Prostate gland (tissue), 2 donors: ENCODE results near the gene CRYBB1. TPM values are rescaled to one million over a fixed set of nuclear protein-coding genes. Genes with fewer than 3 reads are reported as not detected.

Experiments used
- DNase-seq: peaks from one replicate; pipeline ENCODE4 v3.0.0-alpha.2; 2019; ENCODE audit warnings: low spot score
- H3K27ac ChIP-seq, 2 donors: fragments of 200-600 bp; sonication (generic); 2 replicates each; pipeline ENCODE4 v1.5.1; 2017 to 2019
- H3K27me3 ChIP-seq: fragments of 200-600 bp; sonication (generic); replicated peaks from 2 replicates; pipeline ENCODE4 v1.5.1; 2019; ENCODE audit not compliant: insufficient read depth
- H3K36me3 ChIP-seq, 2 donors: fragments of 200-600 bp; sonication (generic); 1 replicate in 1 of 2; 2 replicates in 1 of 2; pipeline versions ENCODE4 v1.5.1 to v1.8.1; 2017 to 2019
- H3K4me1 ChIP-seq: fragments of 200-600 bp; sonication (generic); replicated peaks from 2 replicates; pipeline ENCODE4 v1.5.1; 2019
- H3K4me3 ChIP-seq, 2 donors: fragments of 200-600 bp; sonication (generic); 2 replicates each; pipeline ENCODE4 v1.5.1; 2017 to 2019
- H3K9me3 ChIP-seq: fragments of 200-600 bp; sonication (generic); 2 replicates; pipeline ENCODE4 v1.5.1; 2017
- POLR2A ChIP-seq: fragments of 450-650 bp; IDR thresholded peaks from one replicate; pipeline ENCODE4 v1.6.1; 2016; ENCODE audit warnings: antibody characterized with exemption, mild to moderate bottlenecking
- POLR2AphosphoS5 ChIP-seq: sonication (generic); formaldehyde crosslinking; IDR thresholded peaks from one replicate; pipeline ENCODE4 v1.6.1; 2017; ENCODE audit warnings: antibody characterized with exemption
- WGBS: methylation state at CpG from one replicate; pipeline ENCODE4 v1.1.5; 2018; 5-methylcytosine and 5-hydroxymethylcytosine counted together
- intact Hi-C: fragments of 100-400 bp; cut with DNase I; formaldehyde crosslinking; loops from one replicate; pipeline ENCODE4 v1.14.2; 2022
- total RNA-seq, 2 donors: library from RNA; depleted of rRNA; stranded (reverse); fragments of >200 nt; gene quantifications; one replicate each; pipeline ENCODE4 v1.1.0, GENCODE V29; 2016
- TF ChIP-seq, protein P1 (sequence below), 4 experiments: fragments of 200-600 bp in 2 of 4; fragments of 450-650 bp in 2 of 4; sonication (generic) in 2 of 4; IDR thresholded peaks; 1 replicate in 3 of 4; 2 replicates in 1 of 4; pipeline ENCODE4 v1.5.1; 2016 to 2019; ENCODE audit warnings: antibody characterized with exemption in 4 of 4, mild to moderate bottlenecking in 2 of 4, moderate library complexity in 2 of 4

CRYBB1 gene
- total RNA-seq, 2 donors from 2014 or later = 0.36 TPM; not detected in 1

DNA sequence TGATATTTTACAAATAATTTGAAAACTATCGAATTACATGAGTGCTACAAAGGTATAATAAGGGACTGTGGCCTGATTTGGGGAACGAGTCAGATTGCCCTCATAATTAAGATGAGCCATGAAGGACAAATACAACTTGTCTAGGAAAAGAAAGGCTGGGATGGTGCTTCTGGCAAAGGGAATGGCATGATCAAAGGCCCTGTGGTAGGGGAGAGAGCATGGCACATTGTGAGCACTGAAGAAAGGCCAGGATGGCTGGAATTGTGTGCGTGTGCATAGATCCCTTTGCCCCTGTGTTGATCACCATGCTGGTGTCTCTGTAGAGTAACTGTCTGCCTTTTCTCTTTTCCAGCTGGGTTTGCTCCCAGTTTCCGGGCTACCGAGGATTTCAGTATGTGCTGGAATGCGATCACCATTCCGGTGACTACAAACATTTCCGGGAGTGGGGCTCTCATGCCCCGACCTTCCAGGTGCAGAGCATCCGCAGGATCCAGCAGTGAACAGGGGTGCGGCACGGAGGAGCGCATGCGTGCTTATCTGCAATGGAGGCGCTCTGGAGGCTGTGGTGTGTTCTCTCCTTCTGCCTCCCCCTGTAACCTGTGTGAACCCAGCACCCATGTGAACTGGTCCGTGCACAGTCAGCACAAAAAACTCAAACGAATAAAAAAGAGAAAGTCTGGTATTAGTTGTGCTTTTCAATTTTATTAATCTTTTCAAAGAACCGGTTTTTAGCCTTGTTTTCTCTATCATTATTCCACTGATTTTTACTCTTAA, 12.3 kb upstream of the CRYBB1 start:
- TF ChIP-seq POLR2A (no peak), POLR2AphosphoS5 (no peak)
- TF ChIP-seq, protein P1, sequence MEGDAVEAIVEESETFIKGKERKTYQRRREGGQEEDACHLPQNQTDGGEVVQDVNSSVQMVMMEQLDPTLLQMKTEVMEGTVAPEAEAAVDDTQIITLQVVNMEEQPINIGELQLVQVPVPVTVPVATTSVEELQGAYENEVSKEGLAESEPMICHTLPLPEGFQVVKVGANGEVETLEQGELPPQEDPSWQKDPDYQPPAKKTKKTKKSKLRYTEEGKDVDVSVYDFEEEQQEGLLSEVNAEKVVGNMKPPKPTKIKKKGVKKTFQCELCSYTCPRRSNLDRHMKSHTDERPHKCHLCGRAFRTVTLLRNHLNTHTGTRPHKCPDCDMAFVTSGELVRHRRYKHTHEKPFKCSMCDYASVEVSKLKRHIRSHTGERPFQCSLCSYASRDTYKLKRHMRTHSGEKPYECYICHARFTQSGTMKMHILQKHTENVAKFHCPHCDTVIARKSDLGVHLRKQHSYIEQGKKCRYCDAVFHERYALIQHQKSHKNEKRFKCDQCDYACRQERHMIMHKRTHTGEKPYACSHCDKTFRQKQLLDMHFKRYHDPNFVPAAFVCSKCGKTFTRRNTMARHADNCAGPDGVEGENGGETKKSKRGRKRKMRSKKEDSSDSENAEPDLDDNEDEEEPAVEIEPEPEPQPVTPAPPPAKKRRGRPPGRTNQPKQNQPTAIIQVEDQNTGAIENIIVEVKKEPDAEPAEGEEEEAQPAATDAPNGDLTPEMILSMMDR (IDR thresholded peaks at IDR 0.05) = no peak
- Histone ChIP-seq H3K27me3 (no peaks in the 10 kb centered on the region), H3K27ac (peak overlapping the region in 1 of 2 donors; percentile 19), H3K4me1 (no peaks in the 10 kb centered on the region), H3K4me3 (no peak overlapping the region), H3K9me3 (no peaks in the 10 kb centered on the region), H3K36me3 (no peaks in the 10 kb centered on the region)
- intact Hi-C loops = no loop called here
- 92% methylated on average over 18 of the region's 18 CpGs for WGBS
- DNase-seq = no peak

DNA sequence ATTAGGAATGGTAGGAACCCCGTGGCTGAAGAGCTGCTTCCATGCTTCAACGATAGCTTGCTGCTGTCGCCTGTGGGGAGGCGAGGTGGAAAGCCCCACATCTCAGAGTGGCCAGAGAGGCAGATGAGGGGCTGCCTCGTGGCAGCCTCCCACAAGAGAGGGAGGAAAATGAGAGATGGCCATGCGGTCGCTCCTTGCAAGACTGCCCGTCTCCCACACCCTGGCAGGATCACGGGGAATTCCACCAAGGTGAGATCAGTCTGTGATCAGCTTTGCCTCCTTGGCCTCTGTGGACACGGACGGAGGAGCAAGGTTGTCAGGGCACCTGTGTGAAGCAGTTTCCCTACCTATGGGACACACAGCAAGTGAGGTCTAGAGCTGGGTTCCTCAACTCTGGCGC, 7.0 kb upstream of the CRYBB1 start:
- TF ChIP-seq POLR2AphosphoS5 (no peak), POLR2A (no peak)
- TF ChIP-seq, protein P1 (IDR thresholded peaks at IDR 0.05) = no peak
- intact Hi-C loops = no loop called here
- H3K4me3 ChIP-seq = no peak overlapping the region

DNA sequence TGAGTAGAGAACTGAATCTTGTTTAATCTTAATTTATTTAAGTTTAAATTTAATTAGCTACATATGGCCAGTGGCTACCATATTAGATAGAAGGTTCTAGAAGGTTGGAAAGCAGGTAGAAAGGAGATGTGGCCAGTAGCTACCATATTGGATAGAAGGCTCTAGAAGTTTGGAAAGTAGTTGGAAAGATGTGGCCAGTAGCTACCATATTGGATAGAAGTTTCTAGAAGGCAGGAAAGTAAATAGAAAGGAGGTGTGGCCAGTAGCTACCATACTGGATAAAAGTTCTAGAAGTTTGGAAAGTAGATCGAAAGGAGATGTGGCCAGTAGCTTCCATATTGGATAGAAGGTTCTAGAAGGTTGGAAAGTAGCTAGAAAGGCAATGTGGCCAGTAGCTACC, 6.2 kb upstream of the CRYBB1 start:
- 97% methylated on average over 1 of the region's 1 CpG for WGBS
- Histone ChIP-seq H3K36me3 (no peaks in the 10 kb centered on the region), H3K27ac (no peak overlapping the region), H3K27me3 (no peaks in the 10 kb centered on the region), H3K4me1 (no peaks in the 10 kb centered on the region), H3K4me3 (no peak overlapping the region), H3K9me3 (no peaks in the 10 kb centered on the region)
- intact Hi-C loops = no loop called here
- no peak for DNase-seq
- TF ChIP-seq POLR2A (no peak), POLR2AphosphoS5 (no peak)
- TF ChIP-seq, protein P1 (IDR thresholded peaks at IDR 0.05) = no peak

More for the DNA sequence above, 7.0 kb upstream of the CRYBB1 start:
- no peaks in the 10 kb centered on the region for H3K27me3 ChIP-seq
- no peaks in the 10 kb centered on the region for H3K36me3 ChIP-seq
- 87% methylated on average over 12 of the region's 12 CpGs for WGBS
- H3K27ac ChIP-seq = no peak overlapping the region
- no peak for DNase-seq
- no peaks in the 10 kb centered on the region for H3K4me1 ChIP-seq
- H3K9me3 ChIP-seq = no peaks in the 10 kb centered on the region

DNA sequence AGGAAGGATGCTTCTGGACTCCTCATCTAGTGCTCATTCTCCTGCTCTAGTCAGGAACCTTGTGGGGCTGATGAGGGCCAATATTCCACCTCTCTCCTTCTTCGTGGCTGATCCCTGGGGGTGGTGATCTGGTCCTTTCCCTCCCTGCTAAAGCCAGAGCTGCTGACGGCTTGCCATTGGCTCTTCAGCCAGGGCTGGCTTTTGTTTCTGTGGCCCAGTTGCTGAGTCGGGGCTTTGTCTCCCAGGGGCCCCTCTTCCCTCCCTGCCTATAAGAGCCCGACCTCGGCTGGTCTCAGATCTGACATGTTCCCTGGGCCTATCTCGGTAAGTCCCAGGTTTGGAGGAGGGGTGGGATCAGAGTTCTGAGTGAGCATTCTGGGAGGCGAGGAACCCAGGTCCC, 3.8 kb upstream of the CRYBB1 start, which contains the start of gene CRYBA4:
TSS of gene CRYBA4 (plus strand) at position 301 of the 400 bp plus-strand sequence. CDS start 634 bp downstream, outside the sequence.
- no peaks in the 10 kb centered on the region for H3K9me3 ChIP-seq

More for the DNA sequence above, 3.8 kb upstream of the CRYBB1 start, which contains the start of gene CRYBA4:
- Histone ChIP-seq H3K36me3 (no peaks in the 10 kb centered on the region), H3K27ac (no peak within 1 kb of the TSS), H3K4me3 (no peak within 1 kb of the TSS), H3K4me1 (no peaks in the 10 kb centered on the region), H3K27me3 (no peaks in the 10 kb centered on the region)
- no peak for TF ChIP-seq POLR2A
- TF ChIP-seq POLR2AphosphoS5 = no peak
- TF ChIP-seq, protein P1 (IDR thresholded peaks at IDR 0.05) = no peak
- intact Hi-C loops = no loop called here
- WGBS = 85% methylated on average over 7 of the region's 7 CpGs
- DNase-seq = no peak
